ENCODE results near the gene RFX2. TPM values are rescaled to one million over a fixed set of nuclear protein-coding genes. Genes with fewer than 3 reads are reported as not detected.
"Not testable (repeated sequence)": the region's sequence is repeated elsewhere in the genome, so short reads cannot be mapped to it uniquely, and the experiment has no call there.

RFX2 gene
- polyA plus RNA-seq, 2 donors: 5.3 to 8.8 TPM

DNA sequence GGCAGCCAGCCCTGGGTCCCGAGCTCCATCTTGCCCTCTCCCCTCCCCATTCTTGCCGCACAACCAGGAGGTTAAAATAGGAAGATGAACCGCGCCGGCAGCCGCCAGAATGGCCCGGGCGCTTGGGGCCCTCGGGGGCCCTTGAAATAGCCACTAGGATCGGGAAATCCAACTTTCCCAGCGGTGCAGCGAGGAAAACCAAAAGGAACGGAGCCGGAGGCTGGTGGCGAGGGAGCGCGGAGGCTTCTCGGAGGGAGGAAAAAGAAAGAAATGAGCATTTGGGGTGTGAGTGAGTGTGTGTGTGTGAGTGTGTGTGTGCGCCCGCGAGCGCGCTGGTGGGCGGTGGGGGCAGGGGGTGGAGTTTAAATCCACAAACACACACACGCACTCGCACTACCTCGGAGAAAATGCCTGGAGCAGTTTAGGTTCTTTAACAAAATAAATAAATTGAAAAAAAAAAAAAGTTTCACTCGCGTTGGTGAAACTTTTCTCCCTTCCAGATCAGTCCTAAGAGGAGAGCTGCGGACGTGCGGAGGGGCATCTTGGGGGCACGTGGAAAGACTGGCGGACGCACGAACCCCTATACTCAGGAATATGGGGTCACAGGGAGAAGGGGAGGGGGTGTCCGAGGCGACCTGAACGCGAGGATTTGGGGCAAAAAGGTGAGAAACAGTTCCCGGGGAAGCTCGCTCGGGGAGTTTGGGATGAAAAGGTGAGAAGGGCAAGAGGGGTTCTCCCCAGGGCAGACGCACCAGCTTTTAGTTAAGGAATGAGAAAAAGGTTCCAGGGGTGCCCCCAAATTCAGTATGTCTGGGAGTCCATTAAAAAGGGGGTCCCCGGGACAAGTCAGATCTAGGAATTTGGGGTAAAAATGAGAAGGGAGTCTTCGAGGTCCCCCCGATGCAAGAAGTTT, 1.3 kb downstream of the RFX2 start:
- Histone ChIP-seq H3K9me3 (ENCODE audit: control insufficient read depth in 2 of 2, insufficient read depth in 1 of 2, low read depth in 1 of 2, low read length in 1 of 2) (no peaks in the 10 kb centered on the region), H3K27ac (ENCODE audit: low read depth in 2 of 2, low read length in 1 of 2) (peak overlapping the region; percentile 83 to 91), H3K4me3 (ENCODE audit: low read depth in 1 of 2, low read length in 2 of 2) (peak overlapping the region; percentile 49 to 75), H3K4me1 (ENCODE audit: control insufficient read depth in 2 of 2, insufficient read depth in 2 of 2, low read length in 1 of 2) (no peaks in the 10 kb centered on the region), H3K36me3 (ENCODE audit: control insufficient read depth in 2 of 2, insufficient read depth in 2 of 2, low read length in 1 of 2) (no peaks in the 10 kb centered on the region), H3K27me3 (ENCODE audit: control insufficient read depth in 1 of 2, insufficient read depth in 2 of 2, low read length in 2 of 2) (no peaks in the 10 kb centered on the region)
- WGBS, 2 donors: 1% methylated on average over 47 of the region's 47 CpGs

DNA sequence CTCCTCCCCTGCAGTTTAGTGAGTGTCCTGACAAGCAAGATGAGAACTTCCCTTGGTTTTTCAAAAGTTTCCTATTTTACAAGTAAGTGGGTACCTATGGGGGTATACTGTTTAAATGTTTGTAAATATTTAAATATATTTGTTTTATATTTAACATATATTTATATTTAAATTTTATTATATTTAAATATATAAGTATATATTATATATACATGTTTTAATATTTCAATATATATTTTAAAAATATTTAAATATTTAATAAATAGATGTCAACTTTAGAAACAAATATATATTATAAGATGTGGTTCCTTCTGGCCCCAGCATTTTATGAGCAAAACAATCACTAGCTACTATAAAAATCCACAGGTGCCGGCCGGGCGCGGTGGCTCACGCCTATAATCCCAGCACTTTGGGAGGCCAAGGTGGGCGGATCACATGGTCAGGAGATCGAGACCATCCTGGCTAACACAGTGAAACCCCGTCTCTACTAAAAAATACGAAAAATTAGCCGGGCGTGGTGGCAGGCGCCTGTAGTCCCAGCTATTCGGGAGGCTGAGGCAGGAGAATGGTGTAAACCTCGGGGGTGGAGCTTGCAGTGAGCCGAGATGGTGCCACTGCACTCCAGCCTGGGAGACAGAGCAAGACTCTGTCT, 3.5 kb downstream of the RFX2 start:
- 87 to 89% methylated on average over 15 of the region's 15 CpGs for WGBS, 2 donors
- H3K27me3 ChIP-seq (ENCODE audit: control insufficient read depth in 1 of 2, insufficient read depth in 2 of 2, low read length in 2 of 2); H3K9me3 ChIP-seq (ENCODE audit: control insufficient read depth in 2 of 2, insufficient read depth in 1 of 2, low read depth in 1 of 2, low read length in 1 of 2); H3K4me3 ChIP-seq (ENCODE audit: low read depth in 1 of 2, low read length in 2 of 2); H3K27ac ChIP-seq (ENCODE audit: low read depth in 2 of 2, low read length in 1 of 2); H3K36me3 ChIP-seq (ENCODE audit: control insufficient read depth in 2 of 2, insufficient read depth in 2 of 2, low read length in 1 of 2); H3K4me1 ChIP-seq (ENCODE audit: control insufficient read depth in 2 of 2, insufficient read depth in 2 of 2, low read length in 1 of 2): not testable (repeated sequence)

DNA sequence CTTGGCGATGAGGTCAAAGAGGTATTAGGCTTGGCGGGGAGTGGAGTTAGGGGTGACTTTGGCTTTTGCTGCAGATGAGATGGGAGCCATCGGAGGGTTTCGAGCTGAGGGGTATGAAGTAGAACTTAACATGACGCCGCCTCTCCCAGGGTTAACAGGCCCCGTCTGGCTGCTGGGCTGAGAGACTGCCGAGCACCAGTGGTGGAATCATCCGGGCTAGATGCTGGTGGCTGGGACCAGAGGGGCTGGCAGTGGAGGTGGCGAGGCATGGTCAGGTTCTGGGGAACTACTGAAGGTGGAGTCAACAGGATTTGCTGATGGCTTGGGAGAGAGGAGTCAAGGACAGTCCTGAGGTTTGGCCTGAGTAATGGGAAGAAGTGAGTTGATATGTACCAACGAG, 4.9 kb downstream of the RFX2 start:
- Histone ChIP-seq H3K4me3 (ENCODE audit: low read depth in 1 of 2, low read length in 2 of 2) (no peak overlapping the region), H3K27me3 (ENCODE audit: control insufficient read depth in 1 of 2, insufficient read depth in 2 of 2, low read length in 2 of 2) (no peaks in the 10 kb centered on the region), H3K4me1 (ENCODE audit: control insufficient read depth in 2 of 2, insufficient read depth in 2 of 2, low read length in 1 of 2) (peaks cover 0 to 8% of the 10 kb centered on the region in 2 donors), H3K27ac (ENCODE audit: low read depth in 2 of 2, low read length in 1 of 2) (peak overlapping the region; percentile 34 to 79), H3K9me3 (ENCODE audit: control insufficient read depth in 2 of 2, insufficient read depth in 1 of 2, low read depth in 1 of 2, low read length in 1 of 2) (no peaks in the 10 kb centered on the region), H3K36me3 (ENCODE audit: control insufficient read depth in 2 of 2, insufficient read depth in 2 of 2, low read length in 1 of 2) (no peaks in the 10 kb centered on the region)
- WGBS, 2 donors: 89 to 90% methylated on average over 11 of the region's 11 CpGs

DNA sequence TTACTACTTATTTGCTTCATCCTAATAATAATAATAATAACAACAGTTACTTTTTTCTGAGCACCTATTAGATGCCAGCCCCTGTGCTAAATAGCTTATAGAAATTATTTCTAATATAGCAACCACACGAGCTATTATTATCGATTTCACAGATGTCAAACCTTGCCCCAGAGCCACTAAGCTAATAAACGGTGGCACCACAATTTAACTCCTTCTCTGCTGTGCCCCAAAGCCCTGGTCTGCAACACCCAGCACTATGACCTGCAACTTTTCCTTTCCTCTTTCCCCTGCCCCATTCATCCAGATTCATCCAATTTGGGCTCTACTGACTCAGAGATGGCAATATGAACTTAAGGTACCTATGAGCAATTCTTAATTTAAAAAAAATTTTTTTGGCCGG, 6.4 kb downstream of the RFX2 start:
- H3K9me3 ChIP-seq (ENCODE audit: control insufficient read depth in 2 of 2, insufficient read depth in 1 of 2, low read depth in 1 of 2, low read length in 1 of 2): no peaks in the 10 kb centered on the region
- peaks cover 0 to 8% of the 10 kb centered on the region in 2 donors for H3K4me1 ChIP-seq (ENCODE audit: control insufficient read depth in 2 of 2, insufficient read depth in 2 of 2, low read length in 1 of 2)
- H3K27me3 ChIP-seq (ENCODE audit: control insufficient read depth in 1 of 2, insufficient read depth in 2 of 2, low read length in 2 of 2): no peaks in the 10 kb centered on the region
- peak overlapping the region; percentile 61 to 72 for H3K27ac ChIP-seq (ENCODE audit: low read depth in 2 of 2, low read length in 1 of 2)
- no peak overlapping the region for H3K4me3 ChIP-seq (ENCODE audit: low read depth in 1 of 2, low read length in 2 of 2)
- WGBS, 2 donors: 41 to 45% methylated on average over 4 of the region's 4 CpGs
- no peaks in the 10 kb centered on the region for H3K36me3 ChIP-seq (ENCODE audit: control insufficient read depth in 2 of 2, insufficient read depth in 2 of 2, low read length in 1 of 2)

DNA sequence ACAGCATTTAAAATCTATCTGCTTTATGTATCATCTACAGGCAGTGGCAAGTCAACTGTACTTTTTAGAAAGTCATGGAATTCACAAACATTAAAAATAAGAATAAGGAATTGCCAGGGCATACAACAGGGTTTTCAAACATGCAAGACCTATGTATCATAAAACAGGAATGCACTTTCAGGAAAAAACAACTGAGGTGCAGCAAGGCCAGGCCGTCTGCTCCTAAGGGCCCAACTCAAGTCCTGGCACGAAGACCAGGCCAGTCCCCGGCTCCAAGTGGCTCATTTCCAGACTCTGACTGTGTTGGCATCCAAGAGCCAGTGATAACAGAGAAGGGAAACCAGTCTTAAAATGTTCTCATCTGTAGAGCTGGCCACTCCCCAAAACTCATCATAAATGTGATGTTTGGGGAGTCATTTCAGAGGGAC, 7.1 kb downstream of the RFX2 start:
- H3K27ac ChIP-seq (ENCODE audit: low read depth in 2 of 2, low read length in 1 of 2): peak overlapping the region; percentile 61 to 72
- WGBS, 2 donors: 18 to 20% methylated on average over 3 of the region's 3 CpGs
- H3K36me3 ChIP-seq (ENCODE audit: control insufficient read depth in 2 of 2, insufficient read depth in 2 of 2, low read length in 1 of 2): no peaks in the 10 kb centered on the region
- H3K9me3 ChIP-seq (ENCODE audit: control insufficient read depth in 2 of 2, insufficient read depth in 1 of 2, low read depth in 1 of 2, low read length in 1 of 2): no peaks in the 10 kb centered on the region
- H3K4me3 ChIP-seq (ENCODE audit: low read depth in 1 of 2, low read length in 2 of 2): no peak overlapping the region
- peaks cover 0 to 8% of the 10 kb centered on the region in 2 donors for H3K4me1 ChIP-seq (ENCODE audit: control insufficient read depth in 2 of 2, insufficient read depth in 2 of 2, low read length in 1 of 2)
- no peaks in the 10 kb centered on the region for H3K27me3 ChIP-seq (ENCODE audit: control insufficient read depth in 1 of 2, insufficient read depth in 2 of 2, low read length in 2 of 2)

DNA sequence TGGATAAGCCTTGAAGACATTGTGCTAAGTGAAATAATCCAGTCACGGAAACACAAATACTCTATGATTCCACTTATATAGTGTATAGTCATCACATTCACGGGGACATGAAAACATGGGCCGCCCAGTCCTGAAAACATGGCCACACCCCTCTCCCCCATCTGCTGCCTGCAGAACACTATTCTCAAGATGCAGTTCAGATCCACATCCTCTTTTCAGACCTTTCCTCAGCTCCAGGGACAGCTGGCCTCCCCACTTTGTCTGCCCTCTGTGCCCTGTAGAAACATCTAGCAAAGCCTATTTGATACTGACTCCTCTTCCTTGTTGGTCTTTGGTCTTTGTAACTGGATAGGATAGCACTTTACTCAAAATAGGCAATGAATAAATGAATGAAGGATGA, 8.3 kb downstream of the RFX2 start:
- H3K27me3 ChIP-seq (ENCODE audit: control insufficient read depth in 1 of 2, insufficient read depth in 2 of 2, low read length in 2 of 2): no peaks in the 10 kb centered on the region
- no peaks in the 10 kb centered on the region for H3K9me3 ChIP-seq (ENCODE audit: control insufficient read depth in 2 of 2, insufficient read depth in 1 of 2, low read depth in 1 of 2, low read length in 1 of 2)
- no peaks in the 10 kb centered on the region for H3K36me3 ChIP-seq (ENCODE audit: control insufficient read depth in 2 of 2, insufficient read depth in 2 of 2, low read length in 1 of 2)
- H3K4me1 ChIP-seq (ENCODE audit: control insufficient read depth in 2 of 2, insufficient read depth in 2 of 2, low read length in 1 of 2): peaks cover 0 to 9% of the 10 kb centered on the region in 2 donors
- WGBS, 2 donors: 56 to 72% methylated on average over 3 of the region's 3 CpGs
- H3K27ac ChIP-seq (ENCODE audit: low read depth in 2 of 2, low read length in 1 of 2): peak overlapping the region; percentile 72 to 77
- H3K4me3 ChIP-seq (ENCODE audit: low read depth in 1 of 2, low read length in 2 of 2): no peak overlapping the region

DNA sequence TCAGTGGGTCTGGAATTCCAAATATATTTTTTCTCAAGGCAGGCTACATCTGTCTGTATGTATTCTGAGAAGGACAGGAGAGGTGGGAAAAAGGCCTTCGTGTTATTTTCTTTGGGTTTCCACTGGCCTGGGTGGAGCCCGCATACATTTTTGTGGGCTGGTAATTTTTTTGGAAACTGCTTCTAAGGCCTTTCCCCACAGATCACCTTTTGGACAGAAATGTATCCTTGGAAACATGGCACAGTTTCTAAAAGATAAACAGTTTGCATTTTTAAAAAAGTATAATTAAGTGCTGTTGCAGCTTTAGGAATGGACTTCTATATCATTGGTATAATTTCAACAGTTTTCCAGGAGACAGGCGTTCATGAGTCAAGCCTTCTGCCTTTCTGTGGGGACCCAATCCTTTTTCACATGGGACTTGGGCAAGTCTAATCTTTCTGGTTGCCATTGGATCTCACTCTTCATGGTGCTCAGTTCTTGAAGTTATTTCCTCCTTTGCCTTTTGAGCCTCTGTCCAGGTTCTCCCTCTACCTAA, 8.9 kb downstream of the RFX2 start:
- WGBS, 2 donors: 53 to 74% methylated on average over 3 of the region's 3 CpGs
- Histone ChIP-seq H3K4me1 (ENCODE audit: control insufficient read depth in 2 of 2, insufficient read depth in 2 of 2, low read length in 1 of 2) (peaks cover 0 to 10% of the 10 kb centered on the region in 2 donors), H3K27me3 (ENCODE audit: control insufficient read depth in 1 of 2, insufficient read depth in 2 of 2, low read length in 2 of 2) (no peaks in the 10 kb centered on the region), H3K27ac (ENCODE audit: low read depth in 2 of 2, low read length in 1 of 2) (peak overlapping the region; percentile 72 to 78), H3K4me3 (ENCODE audit: low read depth in 1 of 2, low read length in 2 of 2) (no peak overlapping the region), H3K36me3 (ENCODE audit: control insufficient read depth in 2 of 2, insufficient read depth in 2 of 2, low read length in 1 of 2) (no peaks in the 10 kb centered on the region), H3K9me3 (ENCODE audit: control insufficient read depth in 2 of 2, insufficient read depth in 1 of 2, low read depth in 1 of 2, low read length in 1 of 2) (no peaks in the 10 kb centered on the region)

DNA sequence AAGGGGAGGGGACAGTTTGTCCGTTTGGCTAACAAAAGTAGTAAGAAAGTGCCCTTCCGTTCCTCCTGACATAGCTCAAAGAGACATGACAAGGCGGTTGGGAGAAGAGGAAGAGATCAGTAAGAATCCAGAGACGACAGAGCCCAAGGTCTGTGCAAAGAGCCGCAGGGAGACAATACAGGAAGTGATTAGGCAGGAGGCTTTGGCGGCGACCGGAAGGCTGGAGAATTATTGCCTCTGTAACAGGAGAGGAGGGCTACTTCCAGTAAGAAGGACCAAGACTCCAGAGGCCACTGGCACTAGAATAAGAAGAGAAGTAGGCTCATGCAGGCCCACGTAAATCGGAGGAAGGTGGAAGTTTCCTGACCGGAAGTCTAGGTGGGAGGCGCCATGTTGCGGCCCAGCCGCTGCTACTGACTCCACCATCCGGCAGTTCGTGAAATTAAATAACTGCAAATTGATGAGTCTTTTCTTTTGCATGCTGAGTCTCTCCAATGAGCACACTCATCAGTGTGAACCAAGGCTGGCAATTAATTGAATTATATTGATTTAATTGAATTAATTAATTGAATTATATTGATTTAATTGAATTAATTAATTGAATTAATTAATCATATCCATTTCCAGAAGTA, 9.9 kb downstream of the RFX2 start:
- H3K4me1 ChIP-seq (ENCODE audit: control insufficient read depth in 2 of 2, insufficient read depth in 2 of 2, low read length in 1 of 2): peaks cover 0 to 10% of the 10 kb centered on the region in 2 donors
- no peaks in the 10 kb centered on the region for H3K9me3 ChIP-seq (ENCODE audit: control insufficient read depth in 2 of 2, insufficient read depth in 1 of 2, low read depth in 1 of 2, low read length in 1 of 2)
- WGBS, 2 donors: 75 to 76% methylated on average over 16 of the region's 16 CpGs
- H3K4me3 ChIP-seq (ENCODE audit: low read depth in 1 of 2, low read length in 2 of 2): no peak overlapping the region
- peak overlapping the region; percentile 9 to 67 for H3K27ac ChIP-seq (ENCODE audit: low read depth in 2 of 2, low read length in 1 of 2)
- no peaks in the 10 kb centered on the region for H3K27me3 ChIP-seq (ENCODE audit: control insufficient read depth in 1 of 2, insufficient read depth in 2 of 2, low read length in 2 of 2)
- no peaks in the 10 kb centered on the region for H3K36me3 ChIP-seq (ENCODE audit: control insufficient read depth in 2 of 2, insufficient read depth in 2 of 2, low read length in 1 of 2)

DNA sequence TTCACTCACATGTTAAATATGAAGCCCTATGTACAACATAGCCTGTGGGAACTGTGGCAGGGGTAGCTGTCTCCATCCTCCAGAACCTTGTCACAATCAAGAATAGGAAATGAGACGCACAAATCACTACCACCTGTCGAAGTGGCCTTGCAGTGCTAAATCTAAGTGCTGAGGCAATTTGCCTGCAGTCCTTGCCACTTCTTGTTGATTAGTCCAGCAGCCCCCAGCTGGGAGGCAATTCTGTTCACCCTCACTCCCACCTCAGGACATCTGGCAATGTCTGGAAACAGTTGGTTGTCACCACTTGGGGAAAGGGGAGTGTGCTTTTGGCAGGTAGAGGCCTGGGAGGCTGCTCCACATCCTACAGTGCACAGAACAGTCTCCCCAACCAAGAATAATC, 10.7 kb downstream of the RFX2 start:
- peak overlapping the region; percentile 9 to 54 for H3K27ac ChIP-seq (ENCODE audit: low read depth in 2 of 2, low read length in 1 of 2)

More for the DNA sequence above, 10.7 kb downstream of the RFX2 start:
- Histone ChIP-seq H3K36me3 (ENCODE audit: control insufficient read depth in 2 of 2, insufficient read depth in 2 of 2, low read length in 1 of 2) (no peaks in the 10 kb centered on the region), H3K27me3 (ENCODE audit: control insufficient read depth in 1 of 2, insufficient read depth in 2 of 2, low read length in 2 of 2) (no peaks in the 10 kb centered on the region), H3K9me3 (ENCODE audit: control insufficient read depth in 2 of 2, insufficient read depth in 1 of 2, low read depth in 1 of 2, low read length in 1 of 2) (no peaks in the 10 kb centered on the region), H3K4me1 (ENCODE audit: control insufficient read depth in 2 of 2, insufficient read depth in 2 of 2, low read length in 1 of 2) (peaks cover 0 to 10% of the 10 kb centered on the region in 2 donors), H3K4me3 (ENCODE audit: low read depth in 1 of 2, low read length in 2 of 2) (no peak overlapping the region)
- 76 to 84% methylated on average over 2 of the region's 2 CpGs for WGBS, 2 donors
